Measurements from ENCODE around the gene OR52B2.

Gene OR52B2

GRCh38 chr11:6191742-6192141, 21.6 kb upstream of the OR52B2 start:
- H3K79me2 ChIP-seq (ENCODE audit: insufficient read depth, low read length), result no peaks in the 10 kb centered on the region
- H3K9me3 ChIP-seq (ENCODE audit: low read length), result no peaks in the 10 kb centered on the region
- H3K4me1 ChIP-seq (ENCODE audit: insufficient read depth, low read length, severe bottlenecking), result no peaks in the 10 kb centered on the region
- H2AFZ ChIP-seq (ENCODE audit: low read length), result no peak overlapping the region
- H3K9me2 ChIP-seq (ENCODE audit: low read depth, low read length), result no peaks in the 10 kb centered on the region
- H3F3A ChIP-seq (ENCODE audit: insufficient read depth, low read length), result no peaks in the 10 kb centered on the region
- H3K9ac ChIP-seq (ENCODE audit: low read length), result no peak overlapping the region
- H3K27me3 ChIP-seq (ENCODE audit: insufficient read depth, low read length), result no peaks in the 10 kb centered on the region
- no peak overlapping the region for H3K27ac ChIP-seq (ENCODE audit: low read depth, low read length, poor library complexity, severe bottlenecking)
- no peak overlapping the region for H3K4me3 ChIP-seq (ENCODE audit: low read depth, low read length, poor library complexity, severe bottlenecking)
- no peaks in the 10 kb centered on the region for H3K36me3 ChIP-seq (ENCODE audit: insufficient read depth, low read length)
- H3K4me2 ChIP-seq (ENCODE audit: low read length), result no peak overlapping the region
- no peaks in the 10 kb centered on the region for H4K20me1 ChIP-seq (ENCODE audit: insufficient read depth, low read length)
- TF ChIP-seq CTCF (IDR thresholded peaks at IDR 0.05; ENCODE audit: low read length) (no peak), EZH2 (IDR thresholded peaks at IDR 0.05; ENCODE audit: borderline replicate concordance, low read length) (no peak)

GRCh38 chr11:6175440-6175839, 5.3 kb upstream of the OR52B2 start:
- H3K4me2 ChIP-seq (ENCODE audit: low read length), result no peak overlapping the region
- no peaks in the 10 kb centered on the region for H4K20me1 ChIP-seq (ENCODE audit: insufficient read depth, low read length)
- no peaks in the 10 kb centered on the region for H3K9me3 ChIP-seq (ENCODE audit: low read length)
- no peaks in the 10 kb centered on the region for H3K36me3 ChIP-seq (ENCODE audit: insufficient read depth, low read length)
- H3K9ac ChIP-seq (ENCODE audit: low read length), result no peak overlapping the region
- H3K4me3 ChIP-seq (ENCODE audit: low read depth, low read length, poor library complexity, severe bottlenecking), result no peak overlapping the region
- H3K4me1 ChIP-seq (ENCODE audit: insufficient read depth, low read length, severe bottlenecking), result peaks cover 4% of the 10 kb centered on the region
- H3F3A ChIP-seq (ENCODE audit: insufficient read depth, low read length), result no peaks in the 10 kb centered on the region
- no peaks in the 10 kb centered on the region for H3K27me3 ChIP-seq (ENCODE audit: insufficient read depth, low read length)
- H3K27ac ChIP-seq (ENCODE audit: low read depth, low read length, poor library complexity, severe bottlenecking), result no peak overlapping the region
- no peaks in the 10 kb centered on the region for H3K79me2 ChIP-seq (ENCODE audit: insufficient read depth, low read length)
- no peak for TF ChIP-seq CTCF (IDR thresholded peaks at IDR 0.05; ENCODE audit: low read length)
- TF ChIP-seq EZH2 (IDR thresholded peaks at IDR 0.05; ENCODE audit: borderline replicate concordance, low read length), result no peak
- no peak overlapping the region for H2AFZ ChIP-seq (ENCODE audit: low read length)
- no peaks in the 10 kb centered on the region for H3K9me2 ChIP-seq (ENCODE audit: low read depth, low read length)

- H4K20me1 ChIP-seq (ENCODE audit: insufficient read depth, low read length), result no peaks in the 10 kb centered on the region
- no peak overlapping the region for H2AFZ ChIP-seq (ENCODE audit: low read length)
- H3K9me2 ChIP-seq (ENCODE audit: low read depth, low read length), result no peaks in the 10 kb centered on the region
- H3K27ac ChIP-seq (ENCODE audit: low read depth, low read length, poor library complexity, severe bottlenecking), result no peak overlapping the region
- H3K4me2 ChIP-seq (ENCODE audit: low read length), result no peak overlapping the region
- H3K27me3 ChIP-seq (ENCODE audit: insufficient read depth, low read length), result no peaks in the 10 kb centered on the region
- no peaks in the 10 kb centered on the region for H3K79me2 ChIP-seq (ENCODE audit: insufficient read depth, low read length)
- TF ChIP-seq CTCF (IDR thresholded peaks at IDR 0.05; ENCODE audit: low read length), result no peak
- TF ChIP-seq EZH2 (IDR thresholded peaks at IDR 0.05; ENCODE audit: borderline replicate concordance, low read length), result no peak
- no peaks in the 10 kb centered on the region for H3K4me1 ChIP-seq (ENCODE audit: insufficient read depth, low read length, severe bottlenecking)
- no peaks in the 10 kb centered on the region for H3K9me3 ChIP-seq (ENCODE audit: low read length)
- H3F3A ChIP-seq (ENCODE audit: insufficient read depth, low read length), result no peaks in the 10 kb centered on the region
- no peaks in the 10 kb centered on the region for H3K36me3 ChIP-seq (ENCODE audit: insufficient read depth, low read length)
- no peak overlapping the region for H3K4me3 ChIP-seq (ENCODE audit: low read depth, low read length, poor library complexity, severe bottlenecking)
- H3K9ac ChIP-seq (ENCODE audit: low read length), result no peak overlapping the region
These were observed 13.3 kb downstream of the OR52B2 start for GRCh38 chr11:6156628-6157359.
